ENCODE data around the gene FARP2.

Gene FARP2

GRCh38 chr2:241310917-241311566 lies 45.0 kb upstream of the FARP2 start:
- DNase-seq (ENCODE audit: low read depth): no peak
- H3K4me3 ChIP-seq (ENCODE audit: low read depth, low read length): no peak overlapping the region
- TF ChIP-seq MAX (IDR thresholded peaks at IDR 0.05; ENCODE audit: low read depth, low read length) (no peak), CTCF (IDR thresholded peaks at IDR 0.05; ENCODE audit: low read depth, low read length) (no peak), POLR2A (IDR thresholded peaks at IDR 0.05; ENCODE audit: extremely low read depth, insufficient read length) (no peak), MYC (IDR thresholded peaks at IDR 0.05; ENCODE audit: low read depth, low read length) (no peak)

DNA sequence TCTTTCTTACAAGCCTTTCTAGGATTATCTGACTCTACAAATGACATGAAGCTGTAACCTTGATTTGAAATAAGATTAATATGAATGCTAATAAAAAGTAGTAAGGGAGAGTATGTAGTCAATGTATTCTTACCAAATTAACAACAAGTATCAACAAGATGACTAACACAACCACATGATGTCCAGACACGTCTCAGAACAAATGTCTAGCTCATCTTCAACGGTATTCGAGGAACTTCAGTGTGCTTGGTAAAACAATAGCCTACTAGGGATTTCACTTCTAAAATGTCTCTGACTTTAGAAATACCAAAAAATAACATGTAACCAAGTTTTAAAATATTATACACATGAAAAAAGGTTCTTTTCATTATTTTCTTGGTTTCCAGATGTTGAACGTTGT lies 44.0 kb upstream of the FARP2 start:
- TF ChIP-seq CTCF (IDR thresholded peaks at IDR 0.05; ENCODE audit: low read depth, low read length): no peak
- no peak for TF ChIP-seq MYC (IDR thresholded peaks at IDR 0.05; ENCODE audit: low read depth, low read length)
- no peak for TF ChIP-seq POLR2A (IDR thresholded peaks at IDR 0.05; ENCODE audit: extremely low read depth, insufficient read length)
- no peak for TF ChIP-seq MAX (IDR thresholded peaks at IDR 0.05; ENCODE audit: low read depth, low read length)
- no peak overlapping the region for H3K4me3 ChIP-seq (ENCODE audit: low read depth, low read length)
- DNase-seq (ENCODE audit: low read depth): peak; percentile 33

- H3K4me3 ChIP-seq (ENCODE audit: low read depth, low read length): peak overlapping the region; percentile 98
- TF ChIP-seq POLR2A (IDR thresholded peaks at IDR 0.05; ENCODE audit: extremely low read depth, insufficient read length): no peak
- no peak for TF ChIP-seq MYC (IDR thresholded peaks at IDR 0.05; ENCODE audit: low read depth, low read length)
- TF ChIP-seq CTCF (IDR thresholded peaks at IDR 0.05; ENCODE audit: low read depth, low read length): no peak
- TF ChIP-seq MAX (IDR thresholded peaks at IDR 0.05; ENCODE audit: low read depth, low read length): no peak
- DNase-seq (ENCODE audit: low read depth): no peak
Observed at GRCh38 chr2:241313543-241314095, 42.5 kb upstream of the FARP2 start.

DNA sequence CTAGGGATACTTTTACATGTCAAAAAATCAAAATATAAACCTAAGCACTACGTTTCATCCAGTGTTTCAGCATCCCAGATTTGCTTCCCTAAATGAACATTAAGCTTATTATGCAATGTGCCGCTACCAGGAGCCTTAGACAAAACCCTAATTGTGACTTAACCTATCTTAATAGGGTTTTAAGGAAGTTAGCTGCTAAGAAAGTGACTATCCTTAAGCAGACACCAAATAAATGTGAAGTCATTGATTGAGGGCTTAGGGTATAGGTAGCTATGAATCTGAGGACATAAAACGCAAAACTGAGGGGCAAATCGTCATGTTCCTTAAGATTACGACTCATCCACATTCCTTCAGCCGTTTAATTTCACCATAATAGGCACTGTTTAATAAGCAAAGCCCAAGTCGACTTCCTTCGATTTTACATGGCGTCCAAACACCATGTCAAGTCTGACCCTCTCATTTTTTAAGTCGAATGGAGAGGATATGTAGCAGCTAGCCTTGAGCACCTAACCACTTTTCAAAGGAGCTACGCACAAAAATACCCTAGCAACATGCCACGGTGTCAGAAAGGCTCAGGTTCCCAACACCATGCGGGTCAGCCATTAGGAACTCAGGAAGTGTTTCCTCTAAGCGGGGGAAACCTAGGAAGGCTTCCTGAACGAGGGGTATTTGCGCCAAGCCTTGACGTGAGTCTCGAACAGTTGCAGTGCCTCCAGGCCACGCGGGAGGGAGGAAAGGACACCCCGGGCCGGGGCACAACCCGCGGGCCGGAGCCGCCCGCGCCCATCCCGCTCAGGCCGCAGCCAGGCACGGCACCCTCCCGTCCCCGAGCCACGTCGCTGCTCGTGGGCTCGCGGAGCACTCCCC lies 41.6 kb upstream of the FARP2 start:
- TF ChIP-seq CTCF (IDR thresholded peaks at IDR 0.05; ENCODE audit: low read depth, low read length) (no peak), MYC (IDR thresholded peaks at IDR 0.05; ENCODE audit: low read depth, low read length) (peak; percentile 69)
- H3K4me3 ChIP-seq (ENCODE audit: low read depth, low read length): peak overlapping the region; percentile 98
- DNase-seq (ENCODE audit: low read depth): peak; percentile 73

DNA sequence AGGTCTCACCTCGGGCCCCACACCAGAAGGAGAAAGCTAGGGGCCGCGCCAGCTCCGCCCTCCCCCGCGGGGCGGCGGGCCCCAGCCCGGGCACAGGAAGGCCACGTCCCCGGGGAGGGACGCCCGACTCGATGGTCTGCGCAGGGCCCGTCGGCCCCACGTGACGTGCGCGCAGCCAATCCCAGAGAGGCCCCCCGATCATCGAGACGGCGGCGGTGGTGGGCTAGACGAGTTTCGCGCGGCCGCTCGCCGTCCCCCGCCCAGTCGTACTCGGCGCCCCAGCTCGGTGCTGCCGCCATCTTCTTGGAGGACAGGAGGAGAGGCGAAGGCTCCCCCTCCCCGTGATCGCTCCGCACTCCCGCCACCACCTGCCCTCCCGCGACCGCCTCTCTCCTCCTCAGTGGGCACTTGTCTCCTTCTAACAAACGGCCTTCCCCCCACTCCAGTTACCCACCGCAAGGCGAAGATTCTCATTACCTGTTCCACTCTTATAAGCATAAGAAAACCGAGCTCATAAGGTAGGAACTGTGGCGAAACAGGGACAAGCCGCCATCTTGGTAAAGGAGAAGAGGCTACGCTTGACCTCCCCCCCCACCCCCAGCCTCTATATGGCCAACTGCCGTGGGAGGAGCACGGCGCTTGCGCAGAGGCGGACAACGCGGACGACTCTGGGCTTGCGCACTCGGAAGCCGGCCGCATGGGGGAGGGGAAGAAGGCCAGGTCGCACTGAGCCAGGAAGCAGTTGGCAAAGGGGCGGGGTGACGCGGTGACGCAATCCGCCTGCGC lies 40.8 kb upstream of the FARP2 start, which contains the start of gene HDLBP:
Gene HDLBP (minus strand): TSS at position 580 of the 786 bp plus-strand sequence. CDS start 48,803 bp downstream, outside the sequence.
- TF ChIP-seq POLR2A (IDR thresholded peaks at IDR 0.05; ENCODE audit: extremely low read depth, insufficient read length): peak; percentile 57
- peak; percentile 14 for TF ChIP-seq CTCF (IDR thresholded peaks at IDR 0.05; ENCODE audit: low read depth, low read length)
- TF ChIP-seq MYC (IDR thresholded peaks at IDR 0.05; ENCODE audit: low read depth, low read length): peak; percentile 66
- peak; percentile 92 for TF ChIP-seq MAX (IDR thresholded peaks at IDR 0.05; ENCODE audit: low read depth, low read length)
- H3K4me3 ChIP-seq (ENCODE audit: low read depth, low read length): peak within 1 kb of the TSS; percentile 98
- DNase-seq (ENCODE audit: low read depth): peak; percentile 99
